Activated CD8-positive, alpha-beta memory T cell treated with anti-CD3 and anti-CD28 coated beads, Interleukin-2, amount 10 ng/mL, durations not matched to agents 7 days and 5 days (primary cell): Measurements from ENCODE around the gene C5orf58. TPM values are rescaled to one million over a fixed set of nuclear protein-coding genes. Genes with fewer than 3 reads are reported as not detected.

Source experiments
- ATAC-seq: fragments of 150-1000 bp; cut with Tn5 transposase; one replicate; pipeline ENCODE4 v1.10.0; 2021; ENCODE audit warnings: moderate library complexity
- CTCF ChIA-PET: fragments of 350-600 bp; sonication (Branson Sonifier 250); formaldehyde crosslinking; loops from one replicate; lab custom pipeline; 2021; ENCODE audit warnings: antibody characterized with exemption; lab: Charles Lee
- DNase-seq: peaks from one replicate; pipeline ENCODE4 v3.0.0-alpha.2; 2020
- H3K27ac Mint-ChIP-seq: one replicate; pipeline ENCODE4 v1.8.0; 2021; ENCODE audit warnings: mild to moderate bottlenecking, mixed read lengths
- H3K27me3 Mint-ChIP-seq: one replicate; pipeline ENCODE4 v1.8.0; 2021; ENCODE audit warnings: mixed read lengths
- H3K36me3 Mint-ChIP-seq: one replicate; pipeline ENCODE4 v1.8.0; 2021; ENCODE audit warnings: mild to moderate bottlenecking, mixed read lengths
- H3K4me1 Mint-ChIP-seq: one replicate; pipeline ENCODE4 v1.8.0; 2021; ENCODE audit warnings: mixed read lengths
- H3K4me3 Mint-ChIP-seq: one replicate; pipeline ENCODE4 v1.8.0; 2021; ENCODE audit warnings: mild to moderate bottlenecking, moderate library complexity, mixed read lengths
- H3K9me3 Mint-ChIP-seq: one replicate; pipeline ENCODE4 v1.8.0; 2022; ENCODE audit warnings: low read depth, mixed read lengths
- total RNA-seq, 2 experiments: library from RNA; stranded (reverse); gene quantifications; one replicate each; pipeline ENCODE4 v1.2.3, GENCODE V29; 2021

Gene C5orf58
- total RNA-seq, 2 experiments from 2014 or later: not detected

- DNase-seq (peak; percentile 90), ATAC-seq (peak; percentile 45)
- H3K27ac Mint-ChIP-seq: peak overlapping the region; percentile 87
- CTCF ChIA-PET: interaction anchor here (0.7 to 16.3 kb wide), 17 partner anchors 9 to 159 kb away, joined by 3 to 499 read pairs (median 15); partner anchors contain the start of gene LCP2
- H3K9me3 Mint-ChIP-seq: no peaks in the 10 kb centered on the region
- peaks cover 96% of the 10 kb centered on the region for H3K4me1 Mint-ChIP-seq
- peaks cover 88% of the 10 kb centered on the region for H3K36me3 Mint-ChIP-seq
- peak overlapping the region; percentile 61 for H3K4me3 Mint-ChIP-seq
- no peaks in the 10 kb centered on the region for H3K27me3 Mint-ChIP-seq
These were observed 34.8 kb downstream of the C5orf58 start for GRCh38 chr5:170267431-170268152.

- DNase-seq (no peak), ATAC-seq (no peak)
- H3K4me1 Mint-ChIP-seq: peaks cover 96% of the 10 kb centered on the region
- peak overlapping the region; percentile 61 for H3K4me3 Mint-ChIP-seq
- no peaks in the 10 kb centered on the region for H3K9me3 Mint-ChIP-seq
- H3K27ac Mint-ChIP-seq: peak overlapping the region; percentile 87
- peaks cover 90% of the 10 kb centered on the region for H3K36me3 Mint-ChIP-seq
- CTCF ChIA-PET: interaction anchor here (1.2 to 16.3 kb wide), 12 partner anchors 8 to 75 kb away, joined by 3 to 499 read pairs (median 20); partner anchors contain the start of gene LCP2
- no peaks in the 10 kb centered on the region for H3K27me3 Mint-ChIP-seq
These were observed 35.4 kb downstream of the C5orf58 start for GRCh38 chr5:170268153-170268689.

GRCh38 chr5:170268884-170269283, 36.1 kb downstream of the C5orf58 start:
- DNase-seq (no peak), ATAC-seq (no peak)
- Mint-ChIP-seq H3K4me1 (peaks cover 96% of the 10 kb centered on the region), H3K36me3 (peaks cover 89% of the 10 kb centered on the region), H3K9me3 (no peaks in the 10 kb centered on the region), H3K27me3 (no peaks in the 10 kb centered on the region), H3K4me3 (peak overlapping the region; percentile 61), H3K27ac (peak overlapping the region; percentile 87)
- CTCF ChIA-PET: interaction anchor here (1.2 to 16.3 kb wide), 12 partner anchors 8 to 74 kb away, joined by 3 to 499 read pairs (median 18); partner anchors contain the start of gene LCP2

GRCh38 chr5:170269579-170269978, 36.8 kb downstream of the C5orf58 start:
- peak overlapping the region; percentile 87 for H3K27ac Mint-ChIP-seq
- H3K27me3 Mint-ChIP-seq: no peaks in the 10 kb centered on the region
- peaks cover 96% of the 10 kb centered on the region for H3K4me1 Mint-ChIP-seq
- CTCF ChIA-PET: interaction anchor here (1.2 to 16.3 kb wide), 10 partner anchors 8 to 74 kb away, joined by 3 to 499 read pairs (median 20); partner anchors contain the start of gene LCP2
- peak; percentile 89 for DNase-seq
- peak overlapping the region; percentile 45 for H3K4me3 Mint-ChIP-seq
- peak; percentile 66 for ATAC-seq
- H3K9me3 Mint-ChIP-seq: no peaks in the 10 kb centered on the region
- H3K36me3 Mint-ChIP-seq: peaks cover 89% of the 10 kb centered on the region

- peak; percentile 66 for DNase-seq
- ATAC-seq: peak; percentile 4
- peak overlapping the region; percentile 90 for H3K27ac Mint-ChIP-seq
- CTCF ChIA-PET: interaction anchor here (1.0 to 16.3 kb wide), 5 partner anchors 9 to 69 kb away, joined by 3 to 499 read pairs (median 110); partner anchors contain the start of gene LCP2
- H3K36me3 Mint-ChIP-seq: peaks cover 90% of the 10 kb centered on the region
- no peaks in the 10 kb centered on the region for H3K27me3 Mint-ChIP-seq
- peak overlapping the region; percentile 48 for H3K4me3 Mint-ChIP-seq
- peaks cover 97% of the 10 kb centered on the region for H3K4me1 Mint-ChIP-seq
- H3K9me3 Mint-ChIP-seq: no peaks in the 10 kb centered on the region
These were observed 37.7 kb downstream of the C5orf58 start for GRCh38 chr5:170270293-170271069.

GRCh38 chr5:170273968-170274710, 41.4 kb downstream of the C5orf58 start:
- H3K36me3 Mint-ChIP-seq: peaks cover 80% of the 10 kb centered on the region
- CTCF ChIA-PET: interaction anchor here (0.7 to 16.3 kb wide), 10 partner anchors 9 to 64 kb away, joined by 3 to 499 read pairs (median 8); partner anchors contain the start of gene LCP2
- DNase-seq: peak; percentile 85
- peak overlapping the region; percentile 91 for H3K27ac Mint-ChIP-seq
- peak; percentile 25 for ATAC-seq
- peaks cover 90% of the 10 kb centered on the region for H3K4me1 Mint-ChIP-seq
- H3K27me3 Mint-ChIP-seq: no peaks in the 10 kb centered on the region
- peak overlapping the region; percentile 57 for H3K4me3 Mint-ChIP-seq
- H3K9me3 Mint-ChIP-seq: no peaks in the 10 kb centered on the region

- CTCF ChIA-PET: interaction anchor here (1.4 to 16.3 kb wide), 8 partner anchors 7 to 63 kb away, joined by 3 to 499 read pairs (median 29); partner anchors contain the start of gene LCP2
- Mint-ChIP-seq H3K4me3 (peak overlapping the region; percentile 57), H3K9me3 (no peaks in the 10 kb centered on the region), H3K27me3 (no peaks in the 10 kb centered on the region), H3K4me1 (peaks cover 91% of the 10 kb centered on the region), H3K27ac (peak overlapping the region; percentile 91), H3K36me3 (peaks cover 73% of the 10 kb centered on the region)
- ATAC-seq (no peak), DNase-seq (no peak)
These were observed 42.7 kb downstream of the C5orf58 start for GRCh38 chr5:170275376-170275994.

- peak overlapping the region; percentile 57 for H3K4me3 Mint-ChIP-seq
These were observed 43.4 kb downstream of the C5orf58 start for GRCh38 chr5:170276140-170276539.

GRCh38 chr5:170277867-170278281, 45.1 kb downstream of the C5orf58 start:
- Mint-ChIP-seq H3K36me3 (peaks cover 66% of the 10 kb centered on the region), H3K27me3 (no peaks in the 10 kb centered on the region), H3K9me3 (no peaks in the 10 kb centered on the region), H3K4me3 (peak overlapping the region; percentile 66), H3K27ac (peak overlapping the region; percentile 91), H3K4me1 (peaks cover 92% of the 10 kb centered on the region)
- DNase-seq (no peak), ATAC-seq (no peak)
- CTCF ChIA-PET: interaction anchor here (2.1 to 16.3 kb wide), 5 partner anchors 11 to 60 kb away, joined by 11 to 499 read pairs (median 67); partner anchors contain the start of gene LCP2

More at GRCh38 chr5:170276140-170276539, 43.4 kb downstream of the C5orf58 start:
- Mint-ChIP-seq H3K27me3 (no peaks in the 10 kb centered on the region), H3K27ac (peak overlapping the region; percentile 91), H3K4me1 (peaks cover 90% of the 10 kb centered on the region), H3K36me3 (peaks cover 69% of the 10 kb centered on the region), H3K9me3 (no peaks in the 10 kb centered on the region)
- ATAC-seq (no peak), DNase-seq (no peak)
- CTCF ChIA-PET: interaction anchor here (1.4 to 16.3 kb wide), 6 partner anchors 8 to 62 kb away, joined by 3 to 499 read pairs (median 58); partner anchors contain the start of gene LCP2

- CTCF ChIA-PET: interaction anchor here (0.6 to 16.3 kb wide), 12 partner anchors 8 to 62 kb away, joined by 3 to 499 read pairs (median 6); partner anchors contain the start of gene LCP2
- peak overlapping the region; percentile 88 for H3K27ac Mint-ChIP-seq
- peaks cover 92% of the 10 kb centered on the region for H3K4me1 Mint-ChIP-seq
- ATAC-seq: peak; percentile 76
- DNase-seq: peak; percentile 98
- no peaks in the 10 kb centered on the region for H3K27me3 Mint-ChIP-seq
- no peaks in the 10 kb centered on the region for H3K9me3 Mint-ChIP-seq
- H3K36me3 Mint-ChIP-seq: peaks cover 67% of the 10 kb centered on the region
- peak overlapping the region; percentile 65 for H3K4me3 Mint-ChIP-seq
These were observed 46.0 kb downstream of the C5orf58 start for GRCh38 chr5:170278611-170279458.

- H3K4me3 Mint-ChIP-seq: peak overlapping the region; percentile 27
- H3K4me1 Mint-ChIP-seq: peaks cover 92% of the 10 kb centered on the region
- no peaks in the 10 kb centered on the region for H3K9me3 Mint-ChIP-seq
- CTCF ChIA-PET: interaction anchor here (0.9 to 16.3 kb wide), 11 partner anchors 9 to 62 kb away, joined by 3 to 499 read pairs (median 6); partner anchors contain the start of gene LCP2
- no peak for DNase-seq
- no peaks in the 10 kb centered on the region for H3K27me3 Mint-ChIP-seq
- H3K27ac Mint-ChIP-seq: peak overlapping the region; percentile 88
- H3K36me3 Mint-ChIP-seq: peaks cover 66% of the 10 kb centered on the region
- ATAC-seq: peak; percentile 2
These were observed 46.7 kb downstream of the C5orf58 start for GRCh38 chr5:170279459-170279817.
